ENCODE measurements around the gene PLGRKT.
A peak's percentile ranks its signal among the peaks of the same experiment; 100 is the strongest.
"Not testable (repeated sequence)": the region's sequence is repeated elsewhere in the genome, so short reads cannot be mapped to it uniquely, and the experiment has no call there.

PLGRKT gene

GRCh38 chr9:5437254-5438216 is at the start of gene PLGRKT:
TSS of gene PLGRKT (minus strand) at chr9:5437925. CDS start at chr9:5431977, 5,948 bp downstream.
- DNase-seq: peak; percentile 91

DNA sequence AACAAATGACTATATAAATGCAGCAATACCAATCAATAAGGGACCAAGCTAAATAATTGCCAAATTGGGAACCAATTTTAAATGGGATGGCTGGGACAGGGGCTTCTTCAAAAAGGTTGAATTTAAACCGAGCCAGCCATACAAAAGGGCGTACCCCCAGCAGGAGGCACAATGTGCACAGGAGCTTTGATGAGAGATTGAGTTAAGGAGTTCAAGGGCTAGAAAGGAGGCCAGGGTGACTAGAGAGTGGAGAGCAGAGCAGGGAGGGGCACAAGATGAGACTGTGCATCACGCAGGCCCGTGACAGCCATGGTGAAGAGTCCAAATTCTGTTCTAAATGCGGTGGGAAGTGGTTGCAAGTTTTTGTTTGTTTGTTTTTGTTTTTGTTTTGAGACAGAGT is 49.3 kb upstream of the PLGRKT start:
- no peak for DNase-seq

DNA sequence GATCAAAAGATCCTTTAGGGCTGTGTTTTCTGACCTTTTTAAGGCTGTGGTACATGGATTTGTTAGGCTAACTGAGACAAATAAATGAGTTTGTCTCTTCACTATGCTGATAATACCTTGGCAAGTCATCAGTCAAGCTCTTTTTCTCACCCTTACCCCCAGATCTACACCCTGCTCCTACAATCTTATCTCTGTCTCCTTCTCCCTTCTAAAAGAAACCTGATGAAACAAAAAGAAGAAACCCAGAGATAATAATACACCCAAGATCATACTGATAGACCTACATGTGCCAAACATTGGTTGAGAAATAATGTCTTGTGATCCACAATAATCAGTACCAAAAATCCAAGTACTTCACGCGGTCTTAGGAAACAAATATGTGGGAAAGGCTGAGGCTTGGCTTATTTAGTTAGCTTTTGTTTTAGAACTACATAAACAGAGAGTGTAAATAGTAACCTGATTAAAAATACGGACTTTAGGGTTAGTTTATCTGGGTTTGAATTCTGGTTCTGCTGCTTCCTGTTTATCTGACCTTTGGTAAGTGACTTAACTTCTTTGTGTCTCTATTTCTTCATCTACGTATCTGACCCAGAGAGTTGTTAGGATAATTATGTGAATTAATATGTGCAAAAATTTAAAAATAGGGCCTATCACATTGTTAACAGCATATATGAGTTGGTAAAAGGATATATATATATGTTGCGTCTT is 47.8 kb upstream of the PLGRKT start:
- no peak for DNase-seq

DNA sequence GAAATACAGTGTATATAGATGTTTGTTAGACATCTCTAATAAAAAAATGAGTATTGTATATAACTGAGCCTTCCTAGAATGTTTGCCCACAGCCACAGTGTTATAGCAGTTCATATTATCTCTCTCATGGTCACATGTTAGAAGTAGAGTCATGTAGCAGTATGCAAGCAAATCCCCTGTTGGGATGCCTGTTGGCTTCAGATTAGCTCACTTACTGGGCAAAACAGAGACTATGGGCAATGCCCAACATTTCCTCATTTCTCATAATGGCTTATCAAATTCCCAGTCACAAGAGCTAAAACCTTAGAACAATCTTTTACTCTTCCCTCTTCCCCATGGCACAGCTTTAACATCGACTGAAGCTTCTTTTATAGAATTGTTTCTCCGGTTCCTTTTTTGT is 45.6 kb upstream of the PLGRKT start:
- DNase-seq: no peak

DNA sequence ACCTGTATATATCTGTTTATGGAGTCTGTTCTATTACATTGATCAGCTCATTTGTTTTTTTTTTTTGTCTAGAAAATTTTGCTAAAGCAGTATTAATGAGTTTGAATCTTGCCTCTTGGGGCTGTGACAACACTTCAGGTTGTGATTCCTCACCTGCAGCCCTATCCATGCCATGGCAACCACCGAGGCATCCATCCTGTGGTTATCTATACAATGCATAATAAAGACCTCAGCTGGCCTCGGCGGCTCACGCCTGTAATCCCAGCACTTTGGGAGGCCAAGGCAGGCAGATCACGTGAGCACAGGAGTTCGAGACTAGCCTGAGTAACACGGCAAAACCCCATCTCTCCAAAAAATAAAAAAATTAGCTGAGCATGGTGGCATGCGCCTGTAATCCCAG is 44.5 kb upstream of the PLGRKT start:
- no peak for DNase-seq

- no peak for DNase-seq
Observed at GRCh38 chr9:5481322-5482040, 43.8 kb upstream of the PLGRKT start.

- DNase-seq: no peak
Observed at GRCh38 chr9:5480919-5481318, 43.2 kb upstream of the PLGRKT start.

GRCh38 chr9:5479994-5480694 is 42.4 kb upstream of the PLGRKT start:
- no peak for DNase-seq

GRCh38 chr9:5478206-5478605 is 40.5 kb upstream of the PLGRKT start:
- DNase-seq: no peak

DNA sequence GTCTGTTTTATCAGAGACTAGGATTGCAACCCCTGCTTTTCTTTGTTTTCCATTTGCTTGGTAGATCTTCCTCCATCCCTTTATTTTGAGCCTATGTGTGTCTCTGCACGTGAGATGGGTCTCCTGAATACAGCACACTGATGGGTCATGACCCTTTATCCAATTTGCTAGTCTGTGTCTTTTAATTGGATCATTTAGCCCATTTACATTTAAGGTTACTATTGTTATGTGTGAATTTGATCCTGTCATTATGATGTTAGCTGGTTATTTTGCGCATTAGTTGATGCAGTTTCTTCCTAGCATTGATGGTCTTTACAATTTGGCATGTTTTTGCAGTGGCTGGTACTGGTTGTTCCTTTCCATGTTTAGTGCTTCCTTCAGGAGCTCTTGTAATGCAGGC is 37.9 kb upstream of the PLGRKT start:
- not testable (repeated sequence) for DNase-seq

DNA sequence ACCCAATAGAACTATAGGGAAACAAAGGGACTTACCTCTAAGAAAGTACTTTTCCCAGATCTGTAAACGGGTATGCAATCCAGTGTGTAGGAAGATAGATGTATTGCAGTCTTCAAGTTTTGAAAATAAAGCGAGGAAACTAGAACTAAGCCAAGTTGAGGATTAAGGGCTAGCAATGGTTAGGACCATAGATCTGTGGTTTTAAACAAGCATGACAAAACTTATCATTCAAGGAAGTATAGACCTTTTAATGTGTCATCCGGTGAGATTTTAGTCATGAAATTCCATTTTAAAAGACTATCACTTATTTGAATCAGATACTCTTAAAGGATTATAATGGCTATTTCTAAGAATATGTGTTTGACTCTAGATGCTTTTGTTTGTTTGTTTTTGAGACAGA is 33.1 kb upstream of the PLGRKT start:
- DNase-seq: no peak

DNA sequence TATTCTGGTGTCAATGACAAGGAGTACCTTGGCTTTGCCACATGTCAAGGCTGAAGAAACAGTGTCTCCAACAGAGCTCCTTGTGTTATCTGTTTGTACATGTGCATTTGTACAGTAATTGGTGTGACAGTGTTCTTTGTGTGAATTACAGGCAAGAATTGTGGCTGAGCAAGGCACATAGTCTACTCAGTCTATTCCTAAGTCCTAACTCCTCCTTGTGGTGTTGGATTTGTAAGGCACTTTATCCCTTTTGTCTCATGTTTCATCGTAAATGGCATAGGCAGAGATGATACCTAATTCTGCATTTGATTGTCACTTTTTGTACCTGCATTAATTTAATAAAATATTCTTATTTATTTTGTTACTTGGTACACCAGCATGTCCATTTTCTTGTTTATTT is 32.4 kb upstream of the PLGRKT start:
- DNase-seq: no peak

GRCh38 chr9:5468850-5469249 is 31.1 kb upstream of the PLGRKT start:
- no peak for DNase-seq

DNA sequence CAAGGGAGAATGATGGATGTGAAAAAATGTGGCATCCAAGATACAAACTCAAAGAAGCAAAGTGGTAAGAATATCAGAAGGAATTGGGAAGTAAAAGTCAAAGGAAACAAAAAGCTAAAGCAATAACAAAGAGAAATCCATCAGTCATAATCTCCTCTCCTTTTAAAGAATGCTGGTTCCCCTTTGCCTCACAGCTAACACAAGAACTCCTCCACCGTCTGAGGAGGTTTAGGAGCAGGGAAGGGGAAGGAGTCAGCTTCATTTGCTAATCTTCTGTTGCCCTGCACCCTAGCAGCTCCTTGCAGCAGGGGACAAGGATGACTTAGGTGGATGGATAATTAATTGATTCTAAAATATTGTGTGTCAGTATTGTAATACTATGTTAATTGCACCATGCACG is 29.0 kb upstream of the PLGRKT start:
- no peak for DNase-seq

- no peak for DNase-seq
Observed at GRCh38 chr9:5466005-5466404, 28.3 kb upstream of the PLGRKT start.

GRCh38 chr9:5464831-5465330 is 27.2 kb upstream of the PLGRKT start:
- DNase-seq: not testable (repeated sequence)

GRCh38 chr9:5460157-5460556 is 22.4 kb upstream of the PLGRKT start:
- no peak for DNase-seq

- DNase-seq: no peak
Observed at GRCh38 chr9:5459289-5459829, 21.6 kb upstream of the PLGRKT start.

- no peak for DNase-seq
Observed at GRCh38 chr9:5455181-5455580, 17.5 kb upstream of the PLGRKT start.

DNA sequence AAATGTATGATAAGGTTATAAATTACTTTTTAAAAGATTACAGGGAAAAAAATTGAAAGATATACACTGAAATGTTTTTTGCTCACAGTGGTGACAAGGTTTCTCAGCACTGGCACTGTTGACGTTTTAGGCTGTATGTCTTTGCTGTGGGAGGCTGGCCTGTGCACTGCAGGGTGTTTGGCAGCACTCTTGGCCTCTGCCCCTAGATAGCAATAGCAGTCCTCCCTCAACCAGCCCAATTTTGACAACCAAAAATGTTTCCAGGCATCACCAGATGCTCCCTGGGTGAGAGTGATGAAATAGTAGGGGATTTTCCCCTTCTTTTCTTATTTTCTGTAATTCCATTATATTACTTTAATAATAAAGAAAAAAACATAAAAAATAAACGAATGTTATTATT is 15.9 kb upstream of the PLGRKT start:
- DNase-seq: no peak

DNA sequence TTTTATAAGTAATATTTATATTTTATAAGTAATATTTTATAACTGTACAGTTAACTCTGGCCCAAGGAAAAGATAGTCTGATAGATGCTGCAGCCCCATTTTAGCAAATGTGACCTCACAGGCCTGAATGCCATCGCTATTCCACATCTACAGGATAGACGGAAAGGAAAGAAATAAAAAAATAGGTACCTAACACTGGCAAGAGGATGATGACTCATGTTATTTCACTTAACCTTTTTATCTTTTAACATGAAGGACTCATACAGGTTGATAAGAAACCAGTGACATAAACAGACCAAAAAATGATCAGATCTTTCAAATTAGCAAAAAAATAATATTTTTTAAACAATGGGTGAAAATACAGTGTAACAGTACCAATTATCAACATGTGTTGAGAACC is 15.3 kb upstream of the PLGRKT start:
- DNase-seq: no peak

- DNase-seq: no peak
Observed at GRCh38 chr9:5452286-5452609, 14.5 kb upstream of the PLGRKT start.
